ENCODE results near the gene TRAPPC3L. TPM values are rescaled to one million over a fixed set of nuclear protein-coding genes. Genes with fewer than 3 reads are reported as not detected.

Gene TRAPPC3L
- total RNA-seq, 1 donor from 2014 or later: not detected

GRCh38 chr6:116483616-116484015 lies 61.9 kb downstream of the TRAPPC3L start:
- H3K4me3 Mint-ChIP-seq (ENCODE audit: unreplicated experiment): no peak overlapping the region
- no peak for DNase-seq
- H3K27ac Mint-ChIP-seq (ENCODE audit: unreplicated experiment): no peak overlapping the region
- TF ChIP-seq CTCF (IDR thresholded peaks at IDR 0.05; ENCODE audit: partially characterized antibody, unreplicated experiment): no peak
- H3K36me3 Mint-ChIP-seq (ENCODE audit: unreplicated experiment): no peaks in the 10 kb centered on the region
- no peaks in the 10 kb centered on the region for H3K27me3 Mint-ChIP-seq (ENCODE audit: unreplicated experiment)
- H3K9me3 Mint-ChIP-seq (ENCODE audit: unreplicated experiment): no peaks in the 10 kb centered on the region
- H3K4me1 Mint-ChIP-seq (ENCODE audit: low read depth, unreplicated experiment): no peaks in the 10 kb centered on the region

- H3K4me1 Mint-ChIP-seq (ENCODE audit: low read depth, unreplicated experiment): no peaks in the 10 kb centered on the region
- no peak overlapping the region for H3K27ac Mint-ChIP-seq (ENCODE audit: unreplicated experiment)
- no peaks in the 10 kb centered on the region for H3K36me3 Mint-ChIP-seq (ENCODE audit: unreplicated experiment)
- TF ChIP-seq CTCF (IDR thresholded peaks at IDR 0.05; ENCODE audit: partially characterized antibody, unreplicated experiment): no peak
- H3K9me3 Mint-ChIP-seq (ENCODE audit: unreplicated experiment): no peaks in the 10 kb centered on the region
- no peak for DNase-seq
- H3K27me3 Mint-ChIP-seq (ENCODE audit: unreplicated experiment): no peaks in the 10 kb centered on the region
- no peak overlapping the region for H3K4me3 Mint-ChIP-seq (ENCODE audit: unreplicated experiment)
Measured at GRCh38 chr6:116482780-116483179, 62.7 kb downstream of the TRAPPC3L start.

- no peaks in the 10 kb centered on the region for H3K27me3 Mint-ChIP-seq (ENCODE audit: unreplicated experiment)
- no peaks in the 10 kb centered on the region for H3K36me3 Mint-ChIP-seq (ENCODE audit: unreplicated experiment)
- peaks cover 5% of the 10 kb centered on the region for H3K4me1 Mint-ChIP-seq (ENCODE audit: low read depth, unreplicated experiment)
- H3K27ac Mint-ChIP-seq (ENCODE audit: unreplicated experiment): no peak overlapping the region
- H3K9me3 Mint-ChIP-seq (ENCODE audit: unreplicated experiment): peaks cover 1% of the 10 kb centered on the region
- no peak overlapping the region for H3K4me3 Mint-ChIP-seq (ENCODE audit: unreplicated experiment)
- no peak for DNase-seq
- no peak for TF ChIP-seq CTCF (IDR thresholded peaks at IDR 0.05; ENCODE audit: partially characterized antibody, unreplicated experiment)
Measured at GRCh38 chr6:116476002-116476678, 69.3 kb downstream of the TRAPPC3L start.

GRCh38 chr6:116475141-116475540 lies 70.3 kb downstream of the TRAPPC3L start:
- Mint-ChIP-seq H3K36me3 (ENCODE audit: unreplicated experiment) (no peaks in the 10 kb centered on the region), H3K27me3 (ENCODE audit: unreplicated experiment) (no peaks in the 10 kb centered on the region), H3K4me3 (ENCODE audit: unreplicated experiment) (no peak overlapping the region), H3K4me1 (ENCODE audit: low read depth, unreplicated experiment) (peaks cover 5% of the 10 kb centered on the region), H3K9me3 (ENCODE audit: unreplicated experiment) (peaks cover 1% of the 10 kb centered on the region), H3K27ac (ENCODE audit: unreplicated experiment) (no peak overlapping the region)
- DNase-seq: no peak
- no peak for TF ChIP-seq CTCF (IDR thresholded peaks at IDR 0.05; ENCODE audit: partially characterized antibody, unreplicated experiment)

GRCh38 chr6:116472706-116473105 lies 72.8 kb downstream of the TRAPPC3L start:
- Mint-ChIP-seq H3K4me3 (ENCODE audit: unreplicated experiment) (no peak overlapping the region), H3K27me3 (ENCODE audit: unreplicated experiment) (no peaks in the 10 kb centered on the region), H3K4me1 (ENCODE audit: low read depth, unreplicated experiment) (peaks cover 5% of the 10 kb centered on the region), H3K36me3 (ENCODE audit: unreplicated experiment) (no peaks in the 10 kb centered on the region), H3K9me3 (ENCODE audit: unreplicated experiment) (peaks cover 1% of the 10 kb centered on the region), H3K27ac (ENCODE audit: unreplicated experiment) (no peak overlapping the region)
- no peak for TF ChIP-seq CTCF (IDR thresholded peaks at IDR 0.05; ENCODE audit: partially characterized antibody, unreplicated experiment)
- no peak for DNase-seq

Data from glutamatergic neuron (in vitro differentiated cells).